IMR-90 (cell line): ENCODE measurements around the gene SLC5A2.

ENCODE experiments used
- FOS ChIP-seq: fragments of 150-350 bp; IDR thresholded peaks from 2 replicates; pipeline ENCODE4 v1.6.1; 2016; ENCODE audit warnings: low read depth, low read length
- MXI1 ChIP-seq: IDR thresholded peaks from 2 replicates; pipeline ENCODE4 v1.6.1; 2012; ENCODE audit warnings: low read depth, mild to moderate bottlenecking, low read length, moderate library complexity, borderline replicate concordance
- POLR2A ChIP-seq: IDR thresholded peaks from 2 replicates; pipeline ENCODE4 v1.6.1; 2012; ENCODE audit warnings: mild to moderate bottlenecking, low read depth, low read length
- RFX5 ChIP-seq: IDR thresholded peaks from 2 replicates; pipeline ENCODE4 v1.8.0; 2012; ENCODE audit warnings: low read depth, mild to moderate bottlenecking, low read length, moderate library complexity
- TF ChIP-seq, protein P1 (sequence below): conservative IDR thresholded peaks from 2 replicates; pipeline ENCODE4 v1.5.1; 2012; ENCODE audit warnings: mild to moderate bottlenecking, low read depth, low read length, improper control_type of control experiment

- TF ChIP-seq RFX5 (no peak), MXI1 (no peak), FOS (no peak), POLR2A (no peak)
- TF ChIP-seq, protein P1, sequence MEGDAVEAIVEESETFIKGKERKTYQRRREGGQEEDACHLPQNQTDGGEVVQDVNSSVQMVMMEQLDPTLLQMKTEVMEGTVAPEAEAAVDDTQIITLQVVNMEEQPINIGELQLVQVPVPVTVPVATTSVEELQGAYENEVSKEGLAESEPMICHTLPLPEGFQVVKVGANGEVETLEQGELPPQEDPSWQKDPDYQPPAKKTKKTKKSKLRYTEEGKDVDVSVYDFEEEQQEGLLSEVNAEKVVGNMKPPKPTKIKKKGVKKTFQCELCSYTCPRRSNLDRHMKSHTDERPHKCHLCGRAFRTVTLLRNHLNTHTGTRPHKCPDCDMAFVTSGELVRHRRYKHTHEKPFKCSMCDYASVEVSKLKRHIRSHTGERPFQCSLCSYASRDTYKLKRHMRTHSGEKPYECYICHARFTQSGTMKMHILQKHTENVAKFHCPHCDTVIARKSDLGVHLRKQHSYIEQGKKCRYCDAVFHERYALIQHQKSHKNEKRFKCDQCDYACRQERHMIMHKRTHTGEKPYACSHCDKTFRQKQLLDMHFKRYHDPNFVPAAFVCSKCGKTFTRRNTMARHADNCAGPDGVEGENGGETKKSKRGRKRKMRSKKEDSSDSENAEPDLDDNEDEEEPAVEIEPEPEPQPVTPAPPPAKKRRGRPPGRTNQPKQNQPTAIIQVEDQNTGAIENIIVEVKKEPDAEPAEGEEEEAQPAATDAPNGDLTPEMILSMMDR, result no peak
Observed at GRCh38 chr16:31530405-31530804, 47.5 kb downstream of the SLC5A2 start.
